GM18858 (cell line): Measurements from ENCODE around the gene MIPOL1.
"Not testable (repeated sequence)": the region's sequence is repeated elsewhere in the genome, so short reads cannot be mapped to it uniquely, and the experiment has no call there.

Experiments
- ATAC-seq: cut with Tn5 transposase; IDR thresholded peaks from one replicate; pipeline ENCODE4 v1.9.1; 2021; ENCODE audit not compliant: unreplicated experiment

The MIPOL1 gene

DNA sequence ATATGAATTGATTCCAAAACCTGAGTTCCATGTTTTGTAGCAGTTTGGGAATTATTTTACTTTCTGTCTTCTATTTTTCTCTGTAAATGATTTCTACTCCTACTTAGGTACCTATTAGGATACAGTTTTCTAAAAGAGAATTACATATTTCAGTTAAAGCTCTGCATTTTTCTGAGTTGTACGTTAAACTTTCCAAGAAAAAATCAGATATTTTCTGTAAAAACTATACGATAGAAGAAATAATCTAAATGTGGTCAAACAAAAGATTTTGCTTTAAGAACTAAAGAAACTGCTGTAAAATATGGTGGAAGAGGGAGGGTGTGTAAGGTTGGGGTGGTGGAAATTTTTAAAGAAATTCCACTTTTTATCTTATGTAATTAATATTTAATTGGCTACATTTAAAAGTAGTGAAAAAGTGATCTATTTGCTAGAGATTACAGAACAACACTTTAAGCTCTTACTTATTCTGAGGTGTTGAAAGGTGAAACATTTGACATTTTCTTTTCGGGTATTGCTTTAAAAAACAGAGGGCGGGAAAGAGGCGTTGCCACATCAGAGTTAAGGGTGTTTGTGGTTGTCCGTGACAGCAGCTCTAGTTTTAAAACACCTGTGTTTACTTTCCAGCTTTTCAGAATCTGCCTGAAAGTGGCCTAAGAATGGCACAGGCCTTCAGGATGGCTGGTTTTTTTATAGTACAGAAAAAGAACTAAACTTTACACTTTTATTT, 187.3 kb downstream of the MIPOL1 start:
- no peak for ATAC-seq

DNA sequence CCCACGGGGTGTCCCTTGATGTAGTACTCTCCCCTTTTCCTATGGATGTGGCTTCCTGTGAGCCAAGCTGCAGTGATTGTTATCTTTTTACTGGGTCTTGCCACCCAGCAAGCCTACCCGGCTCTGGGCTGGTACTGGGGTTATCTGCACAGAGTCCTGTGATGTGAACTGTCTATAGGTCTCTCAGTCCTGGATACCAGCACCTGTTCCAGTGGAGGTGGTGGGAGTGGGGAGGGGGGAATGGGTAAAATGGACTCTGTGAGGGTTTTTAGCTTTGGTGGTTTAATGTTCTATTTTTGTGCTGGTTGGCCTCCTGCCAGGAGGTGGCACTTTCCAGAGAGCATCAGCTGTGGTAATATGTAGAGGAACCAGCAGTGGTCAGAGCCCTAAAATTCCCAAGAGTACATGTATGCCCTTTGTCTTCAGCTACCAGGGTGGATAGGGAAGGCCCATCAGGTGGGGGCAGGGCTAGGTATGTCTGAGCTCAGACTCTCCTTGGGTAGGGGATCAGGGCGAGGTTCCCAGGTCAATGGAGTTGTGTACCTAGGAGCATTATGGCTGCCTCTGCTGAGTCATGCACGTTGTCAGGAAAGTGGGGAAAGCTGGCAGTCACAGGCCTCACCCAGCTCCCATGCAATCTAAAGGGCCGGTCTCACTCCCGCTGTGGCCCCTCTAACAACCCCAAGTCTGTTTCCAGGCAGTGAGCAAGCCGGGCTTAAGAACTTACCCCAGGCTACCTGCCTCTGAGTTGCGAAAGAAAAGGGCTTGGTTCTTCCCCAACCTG, 199.6 kb downstream of the MIPOL1 start:
- ATAC-seq: not testable (repeated sequence)

DNA sequence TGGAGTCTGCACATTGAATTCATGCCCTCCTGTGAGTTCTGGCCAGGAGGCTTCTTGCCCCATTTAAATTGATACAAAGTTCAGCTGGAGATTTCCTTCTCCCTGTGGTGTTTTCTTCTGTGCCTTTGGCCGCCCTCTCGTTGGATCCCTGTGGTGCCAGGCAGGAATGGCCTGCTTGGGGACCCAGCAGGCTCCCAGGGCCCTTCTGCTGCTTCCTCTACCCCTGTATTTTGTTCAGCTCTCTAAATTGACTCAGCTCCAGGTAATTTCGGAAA, 200.1 kb downstream of the MIPOL1 start:
- ATAC-seq: no peak

DNA sequence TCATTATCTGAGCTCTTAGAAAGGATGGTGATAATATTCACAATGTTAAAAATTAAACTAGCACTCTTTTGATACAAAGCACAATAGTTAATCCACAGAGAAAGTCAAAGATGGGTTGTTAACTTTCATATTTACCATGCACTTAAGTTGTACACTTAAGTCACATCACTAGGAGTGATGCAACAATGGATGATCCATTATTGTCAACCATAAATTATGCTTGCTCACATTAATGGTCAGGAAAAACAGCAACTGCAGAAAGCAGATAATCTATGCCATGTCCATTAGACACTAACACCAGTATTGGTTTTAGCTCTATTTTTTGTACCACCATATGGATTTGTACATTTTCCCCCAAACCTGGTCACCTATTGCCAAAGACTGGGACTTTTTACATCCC, 201.8 kb downstream of the MIPOL1 start:
- ATAC-seq: no peak

DNA sequence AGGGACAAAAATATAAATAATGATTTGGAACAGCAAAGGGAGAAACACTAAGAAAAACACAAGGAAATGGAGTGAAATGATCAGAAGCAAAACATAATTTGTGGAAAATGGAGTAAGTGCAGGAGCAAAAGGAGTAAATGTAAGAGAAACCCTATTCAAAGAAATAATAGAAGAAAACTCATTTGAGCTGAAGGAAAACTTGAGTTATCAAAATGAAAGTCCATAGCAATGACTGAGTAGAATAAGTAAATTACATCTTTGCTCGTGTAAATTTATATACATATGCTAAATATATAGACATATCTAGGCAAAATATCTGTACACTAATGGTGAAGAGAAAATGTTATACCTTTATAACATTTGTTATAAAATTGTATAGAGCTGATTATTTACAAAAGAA, 203.4 kb downstream of the MIPOL1 start:
- ATAC-seq: no peak

DNA sequence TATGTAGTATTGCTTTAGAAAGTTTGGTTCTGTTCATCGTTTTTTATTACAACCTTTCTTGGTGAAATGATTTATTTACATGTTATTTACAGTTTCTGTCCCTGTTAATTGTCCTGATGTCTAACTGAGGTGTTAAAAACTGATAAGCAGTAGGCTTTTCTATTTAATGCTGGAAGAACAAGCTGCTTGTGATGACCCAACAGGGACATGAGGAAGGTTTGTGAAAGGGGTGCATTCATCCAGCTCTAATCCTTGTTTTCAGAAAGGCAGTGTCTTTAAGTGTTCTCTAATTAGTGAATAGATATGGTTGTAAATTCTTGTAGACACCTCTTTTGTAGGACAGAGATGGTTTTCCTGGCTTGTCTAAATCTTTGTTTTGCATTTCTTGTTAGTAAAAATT, 205.9 kb downstream of the MIPOL1 start:
- ATAC-seq: no peak

DNA sequence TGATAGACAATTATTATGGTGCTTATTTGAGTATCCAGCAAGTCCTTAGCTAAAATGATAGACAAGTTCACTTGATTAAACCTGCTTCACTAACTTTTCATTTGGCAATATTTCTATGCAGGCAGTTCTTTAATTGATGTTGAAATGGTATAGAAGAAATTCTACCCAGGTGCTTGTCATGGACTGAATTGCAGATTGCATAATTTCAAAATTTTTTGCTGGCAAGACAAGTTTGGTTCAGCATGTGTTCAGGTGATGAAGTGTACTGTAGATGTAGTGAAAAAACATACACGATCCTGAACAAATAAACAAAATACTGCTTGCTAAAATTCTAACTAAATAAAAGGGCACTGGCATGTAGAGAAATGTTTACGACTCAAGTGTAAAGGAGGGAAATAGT, 208.4 kb downstream of the MIPOL1 start:
- no peak for ATAC-seq

DNA sequence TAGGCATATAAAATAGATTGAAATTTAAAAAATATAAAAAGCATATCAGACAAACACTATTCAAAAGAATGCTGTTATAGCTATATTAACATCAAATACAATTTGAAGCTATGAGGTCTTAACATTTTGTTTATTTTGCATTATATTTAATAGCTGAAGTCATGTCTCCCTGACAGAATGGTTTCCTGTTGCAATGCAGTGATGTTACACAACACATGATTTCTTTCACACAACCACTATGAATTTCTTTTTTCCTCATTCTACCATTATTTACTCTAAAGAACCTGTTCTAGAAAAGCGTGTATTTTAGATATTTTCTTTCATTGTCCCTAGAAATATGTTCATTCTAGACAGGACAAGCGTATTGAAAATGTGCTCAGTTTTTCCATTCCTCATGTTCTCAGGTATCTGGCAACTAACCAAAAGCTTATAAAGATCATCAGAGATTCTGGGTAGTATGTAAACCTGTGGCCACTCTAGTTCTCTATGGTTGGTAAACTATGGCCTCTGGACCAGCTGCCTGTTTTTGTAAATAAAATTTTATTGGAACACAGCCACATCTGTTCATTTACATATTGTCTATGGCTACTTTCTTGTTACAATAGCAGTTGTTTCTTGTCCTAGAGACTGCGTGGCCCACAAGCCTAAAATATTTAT, 213.5 kb downstream of the MIPOL1 start:
- no peak for ATAC-seq

DNA sequence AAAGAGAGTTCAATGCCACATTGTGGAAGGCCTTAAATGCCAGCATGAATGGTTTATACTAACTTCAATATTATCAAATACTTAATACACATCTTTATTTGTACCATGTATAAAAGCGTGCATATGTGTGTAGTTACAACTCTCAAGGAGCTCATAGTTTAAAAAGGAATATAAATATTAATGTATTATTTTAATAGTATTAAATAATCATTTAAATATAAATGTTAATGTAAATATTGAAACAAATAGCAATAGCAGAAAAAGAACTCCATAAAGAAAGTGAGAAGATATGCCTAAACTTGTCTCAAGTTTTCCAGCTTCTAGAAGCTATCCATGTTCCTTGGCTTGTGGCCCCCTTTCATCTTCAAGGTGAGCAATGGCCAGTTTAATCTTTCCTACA, 215.3 kb downstream of the MIPOL1 start:
- no peak for ATAC-seq

DNA sequence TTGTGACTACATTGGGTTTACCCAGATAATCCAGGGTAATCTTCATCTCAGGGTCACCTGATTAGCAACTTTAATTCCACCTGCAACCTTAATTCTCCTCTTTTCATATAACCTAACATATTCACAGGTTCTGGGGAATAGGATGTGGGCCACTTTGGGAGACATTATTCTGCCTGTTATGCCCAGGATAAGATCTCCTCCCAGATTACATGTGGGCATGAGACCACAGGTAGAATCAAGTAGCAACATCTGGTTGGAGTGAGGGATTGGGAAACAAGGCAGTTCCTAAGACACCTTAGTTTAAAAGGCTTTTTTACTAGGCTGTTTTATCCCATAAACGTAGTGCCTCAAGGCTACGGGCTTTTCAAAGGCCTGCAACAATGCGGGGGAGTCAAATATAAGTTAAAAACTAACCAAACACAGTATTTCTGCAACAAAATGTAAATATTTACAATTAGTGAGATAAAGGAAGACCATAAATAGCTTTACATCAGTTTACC, 215.8 kb downstream of the MIPOL1 start:
- no peak for ATAC-seq

DNA sequence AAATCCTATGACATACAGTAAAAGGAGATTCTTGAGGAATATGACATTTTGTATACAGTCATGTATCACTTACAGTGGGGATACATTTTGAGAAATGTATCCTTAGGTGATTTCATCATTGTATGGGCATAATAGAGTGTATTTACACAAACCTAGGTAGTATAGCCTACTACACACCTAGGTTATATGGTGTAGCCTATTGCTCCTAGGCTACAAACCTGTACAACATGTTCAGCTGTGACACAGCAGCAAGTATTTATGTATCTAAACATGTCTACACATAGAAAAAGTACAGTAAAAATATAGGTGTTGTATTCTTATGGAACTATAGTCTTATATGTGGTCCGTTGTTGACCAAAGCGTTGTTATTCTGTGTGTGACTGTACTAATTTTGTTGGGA, 218.5 kb downstream of the MIPOL1 start:
- no peak for ATAC-seq

DNA sequence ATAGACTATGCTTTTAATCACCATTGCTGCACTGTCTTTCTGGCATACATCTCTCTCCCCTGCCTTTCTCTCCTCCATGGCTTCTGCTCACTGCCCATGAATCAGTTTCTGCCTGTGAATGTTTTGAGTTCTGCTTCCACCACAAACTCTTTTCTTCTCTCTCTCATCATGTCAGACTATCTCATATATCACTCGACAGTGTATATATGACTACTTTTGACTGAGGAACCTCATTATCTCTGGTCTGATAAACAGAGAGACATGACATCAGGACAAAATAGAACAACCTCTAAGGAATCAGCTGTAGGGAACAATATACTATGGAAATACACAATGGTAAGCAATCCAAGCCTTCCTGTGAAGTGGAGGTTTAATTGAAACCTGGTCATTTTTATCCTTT, 219.4 kb downstream of the MIPOL1 start:
- no peak for ATAC-seq

DNA sequence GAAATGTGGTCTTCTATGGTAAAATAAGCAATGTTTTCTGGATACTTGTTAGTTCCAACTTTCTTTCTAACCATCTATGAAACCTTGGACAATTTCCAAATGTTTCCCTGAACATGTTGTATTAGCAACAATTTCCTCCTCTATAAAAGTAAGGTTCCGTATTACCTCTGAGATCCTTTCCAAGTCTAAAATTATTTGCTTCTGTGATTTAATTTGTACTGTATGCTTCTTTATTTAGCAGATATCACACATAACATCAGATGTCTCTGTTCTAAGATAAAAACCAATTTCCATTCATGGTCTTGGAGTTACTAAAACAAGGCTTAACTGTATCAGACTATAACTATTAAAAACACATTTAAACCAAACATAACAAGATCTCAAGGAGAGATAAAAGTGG, 220.1 kb downstream of the MIPOL1 start:
- ATAC-seq: no peak

DNA sequence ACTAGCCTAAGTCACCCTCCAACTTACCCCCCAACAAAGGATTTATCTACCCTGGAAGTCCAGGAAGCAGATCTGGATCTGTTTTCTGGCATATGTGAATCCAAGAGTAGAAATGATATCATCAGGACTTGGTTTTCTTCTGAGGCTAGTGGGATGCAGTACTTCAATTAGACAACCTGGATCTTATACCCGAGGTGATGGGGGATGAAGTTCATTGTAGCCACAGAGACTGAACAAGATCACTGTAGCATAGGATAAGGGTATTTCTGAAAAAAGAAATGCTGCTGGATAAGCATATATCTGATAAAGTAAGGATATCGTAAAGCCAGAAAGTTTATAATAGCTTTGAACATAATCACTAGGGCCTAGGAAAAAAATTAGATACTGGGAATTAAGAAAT, 222.9 kb downstream of the MIPOL1 start:
- no peak for ATAC-seq

DNA sequence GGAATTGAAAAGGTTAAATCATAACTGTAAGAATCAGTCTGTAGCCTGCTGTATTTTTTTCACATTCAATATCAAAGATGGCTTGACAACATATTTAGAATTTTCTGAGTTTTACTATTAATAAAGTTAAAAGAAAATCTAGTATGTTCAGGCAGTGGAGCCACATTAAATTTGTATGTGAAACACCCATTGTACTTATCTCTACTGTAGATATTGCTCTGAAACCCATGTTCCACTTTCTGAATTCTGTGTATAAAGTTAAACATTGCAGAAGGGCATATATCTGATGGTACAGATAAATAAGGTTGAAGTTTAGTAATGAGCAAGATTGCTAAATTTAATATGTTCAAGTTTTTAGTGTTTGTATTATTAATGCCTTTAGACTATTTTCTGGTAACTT, 224.6 kb downstream of the MIPOL1 start:
- no peak for ATAC-seq

DNA sequence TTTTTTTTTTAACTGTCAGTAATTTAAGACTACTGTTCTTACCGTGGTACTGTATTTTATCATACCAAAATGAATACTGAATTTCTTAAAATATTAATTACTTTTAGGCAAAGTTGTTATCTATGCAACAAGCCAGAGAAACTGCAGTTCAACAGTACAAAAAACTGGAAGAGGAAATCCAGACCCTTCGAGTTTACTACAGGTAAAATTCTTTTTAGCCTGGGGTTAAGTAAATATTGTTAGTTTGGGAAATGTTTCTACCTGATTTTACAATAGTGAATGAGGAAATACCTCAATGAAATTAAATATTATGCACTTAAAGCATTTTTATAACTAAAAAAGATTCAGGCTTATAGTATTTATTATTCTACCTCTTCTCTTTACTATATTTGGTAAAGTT, 225.0 kb downstream of the MIPOL1 start:
- ATAC-seq: no peak

DNA sequence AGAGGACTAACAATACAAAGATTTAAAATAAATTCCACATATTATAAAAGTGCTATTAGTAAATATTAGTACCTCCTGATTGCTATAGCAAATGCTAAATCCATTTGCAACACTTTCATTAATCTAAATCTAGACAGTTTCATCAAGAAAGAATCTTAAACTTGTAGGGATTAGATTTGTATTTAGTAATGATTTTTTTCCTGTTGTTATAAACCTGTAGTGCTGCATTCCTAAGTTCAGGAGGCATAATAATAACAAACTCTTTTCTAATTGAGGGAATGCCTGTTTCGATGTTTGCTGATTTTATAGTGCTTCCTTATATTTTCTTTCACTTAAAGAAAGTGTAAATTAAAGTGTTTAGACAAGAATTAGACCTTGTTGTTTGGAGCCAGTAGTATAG, 231.2 kb downstream of the MIPOL1 start:
- ATAC-seq: no peak

DNA sequence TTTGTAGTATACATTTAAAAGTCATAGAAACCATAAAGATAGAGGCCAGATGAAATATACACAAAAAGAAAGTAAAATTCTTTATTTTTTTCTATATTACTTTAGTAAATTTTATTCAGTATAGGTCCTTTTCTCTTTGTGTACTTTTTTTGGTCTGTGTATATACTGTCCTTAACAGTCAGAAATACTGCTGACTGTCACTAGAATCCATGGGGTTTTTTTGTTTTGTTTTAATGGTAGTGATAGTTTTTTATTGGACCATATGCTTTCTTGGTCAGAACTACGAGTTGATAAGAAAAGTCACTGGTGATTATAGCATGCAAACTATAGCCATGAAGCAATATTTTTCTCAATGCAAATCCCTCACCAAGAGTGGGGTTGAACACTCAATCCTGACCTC, 231.9 kb downstream of the MIPOL1 start:
- ATAC-seq: no peak

DNA sequence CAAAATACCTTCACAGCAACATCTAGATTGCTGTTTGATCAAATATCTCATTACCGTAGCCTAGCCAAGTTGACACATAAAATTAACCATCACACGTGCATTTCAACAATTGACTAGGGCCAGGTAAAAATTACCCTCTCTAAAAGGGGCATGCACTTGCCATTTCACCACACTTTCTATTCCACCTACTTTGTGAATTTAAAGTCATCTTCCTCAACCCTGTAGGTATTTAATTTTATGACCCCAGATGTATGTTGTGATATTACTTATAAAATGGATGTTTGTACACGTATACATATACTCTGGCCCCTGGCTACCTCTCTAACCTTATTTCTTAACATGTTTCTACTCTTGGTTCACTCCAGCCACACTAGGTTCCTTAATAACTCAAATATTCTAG, 237.1 kb downstream of the MIPOL1 start:
- ATAC-seq: no peak

DNA sequence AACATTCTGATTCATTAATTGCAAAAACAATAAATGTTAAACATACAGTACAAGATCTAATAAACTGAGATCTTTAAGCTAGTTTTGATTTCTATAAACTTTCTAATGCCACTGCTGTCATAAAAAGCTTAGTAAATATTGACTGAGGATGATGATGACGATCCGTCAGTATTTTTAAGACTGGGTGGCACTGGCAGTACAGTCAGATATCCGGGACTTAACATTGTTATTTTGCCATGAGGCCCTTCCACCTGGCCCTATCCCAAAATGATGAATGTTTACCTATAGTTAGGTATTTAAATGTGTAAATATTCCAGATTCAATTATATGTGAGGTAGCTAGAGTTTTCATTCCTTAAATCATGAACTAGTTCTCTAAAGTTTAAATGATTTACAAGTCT, 238.8 kb downstream of the MIPOL1 start:
- no peak for ATAC-seq

DNA sequence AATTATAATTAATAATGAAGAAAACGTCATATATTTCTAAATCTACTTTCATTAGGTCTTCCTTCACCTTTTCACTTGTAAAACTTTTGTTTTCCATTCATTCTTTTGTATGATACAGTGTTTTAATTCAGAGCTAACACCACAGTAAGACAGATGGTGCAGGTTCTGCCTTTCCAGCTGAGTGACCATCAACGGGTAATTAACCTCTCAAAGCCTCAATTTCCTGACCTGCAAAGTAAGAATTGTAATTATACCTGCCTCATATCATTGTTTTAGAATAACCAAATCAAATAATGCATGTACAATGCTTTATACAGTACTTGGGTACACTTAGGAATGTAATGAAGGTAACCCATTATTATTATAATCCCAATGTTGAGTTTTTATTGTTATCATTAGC, 239.8 kb downstream of the MIPOL1 start:
- ATAC-seq: no peak

DNA sequence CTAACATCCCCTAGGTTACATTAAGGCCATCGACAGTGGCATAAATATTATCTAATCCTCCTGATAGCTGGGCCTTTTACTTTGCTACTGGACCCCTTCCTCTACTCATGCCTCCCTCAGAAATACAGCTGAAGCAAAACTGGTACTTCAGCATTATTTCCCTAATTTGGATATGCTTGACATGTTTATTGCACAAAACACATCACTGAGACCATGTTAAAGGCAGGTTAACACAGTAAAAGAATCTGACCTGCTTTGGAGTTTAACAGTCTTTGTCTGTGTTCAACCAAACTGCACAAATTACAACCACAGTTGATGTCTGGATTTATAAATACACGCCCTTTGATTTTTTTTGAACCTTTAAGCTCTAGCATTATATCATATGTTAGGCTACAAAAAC, 240.7 kb downstream of the MIPOL1 start:
- ATAC-seq: no peak
